Measurements from ENCODE around the gene ATP1B4.

DNA sequence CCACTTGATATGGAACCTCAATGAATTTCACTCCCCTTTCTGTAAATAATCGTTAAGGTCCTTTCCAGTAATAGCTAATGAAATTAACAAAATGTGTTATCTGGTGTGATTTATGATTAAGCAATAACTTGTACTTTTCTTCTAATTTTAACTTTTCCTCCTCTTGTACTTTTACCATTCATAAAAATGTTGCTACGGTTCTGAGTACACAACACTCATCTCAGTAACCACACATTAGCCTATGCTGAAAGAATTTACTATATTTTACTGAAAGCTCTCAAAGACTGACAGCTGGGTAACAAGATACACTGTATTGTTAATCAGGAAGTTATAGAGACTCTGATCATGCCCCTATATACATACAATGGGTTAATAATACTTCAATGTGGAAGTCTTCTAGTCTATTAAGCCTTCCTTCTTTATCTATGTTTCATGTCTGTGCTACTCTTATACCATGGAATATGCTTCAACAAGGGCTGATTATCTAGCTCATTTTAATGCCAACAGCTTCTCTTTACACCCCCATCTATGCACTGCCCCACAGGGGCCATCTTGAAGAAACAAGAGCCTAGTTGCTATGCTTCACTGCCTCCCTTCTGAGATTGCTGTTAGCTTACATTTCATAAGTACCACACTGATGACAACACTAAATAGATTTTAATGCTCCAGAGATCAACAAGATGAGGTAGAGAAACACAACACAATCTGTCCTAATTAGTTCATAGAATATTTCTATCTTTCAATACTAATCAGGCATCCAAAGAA lies 68.1 kb downstream of the ATP1B4 start:
- TF ChIP-seq, protein P1, sequence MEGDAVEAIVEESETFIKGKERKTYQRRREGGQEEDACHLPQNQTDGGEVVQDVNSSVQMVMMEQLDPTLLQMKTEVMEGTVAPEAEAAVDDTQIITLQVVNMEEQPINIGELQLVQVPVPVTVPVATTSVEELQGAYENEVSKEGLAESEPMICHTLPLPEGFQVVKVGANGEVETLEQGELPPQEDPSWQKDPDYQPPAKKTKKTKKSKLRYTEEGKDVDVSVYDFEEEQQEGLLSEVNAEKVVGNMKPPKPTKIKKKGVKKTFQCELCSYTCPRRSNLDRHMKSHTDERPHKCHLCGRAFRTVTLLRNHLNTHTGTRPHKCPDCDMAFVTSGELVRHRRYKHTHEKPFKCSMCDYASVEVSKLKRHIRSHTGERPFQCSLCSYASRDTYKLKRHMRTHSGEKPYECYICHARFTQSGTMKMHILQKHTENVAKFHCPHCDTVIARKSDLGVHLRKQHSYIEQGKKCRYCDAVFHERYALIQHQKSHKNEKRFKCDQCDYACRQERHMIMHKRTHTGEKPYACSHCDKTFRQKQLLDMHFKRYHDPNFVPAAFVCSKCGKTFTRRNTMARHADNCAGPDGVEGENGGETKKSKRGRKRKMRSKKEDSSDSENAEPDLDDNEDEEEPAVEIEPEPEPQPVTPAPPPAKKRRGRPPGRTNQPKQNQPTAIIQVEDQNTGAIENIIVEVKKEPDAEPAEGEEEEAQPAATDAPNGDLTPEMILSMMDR (IDR thresholded peaks at IDR 0.05), result no peak
- no peak for TF ChIP-seq POLR2A (IDR thresholded peaks at IDR 0.05)
